DMS79 treated with DMSO at 0.1 percent for 48 hours (cell line): ENCODE results near the gene KRTAP27-1.

Experiments used
- DNase-seq: peaks from one replicate; lab custom pipeline; 2025; lab: John Stamatoyannopoulos, UW

KRTAP27-1 gene

GRCh38 chr21:30289215-30289614 is 48.3 kb downstream of the KRTAP27-1 start, which contains the start of gene KRTAP25-1:
TSS of gene KRTAP25-1 (minus strand) at chr21:30289514. CDS start at chr21:30289490, 24 bp downstream.
- no peak for DNase-seq
